Measurements from ENCODE around the gene SLC6A12.

GRCh38 chr12:218221-218620 lies 4.3 kb upstream of the SLC6A12 start:
- TF ChIP-seq CREB5 (CRISPR knock-in tag; IDR thresholded peaks at IDR 0.05; ENCODE audit: low read depth) (no peak), ZFP3 (CRISPR knock-in tag; IDR thresholded peaks at IDR 0.05) (no peak), ISL1 (CRISPR knock-in tag; IDR thresholded peaks at IDR 0.05) (no peak), RARB (CRISPR knock-in tag; IDR thresholded peaks at IDR 0.05) (no peak), OSR1 (CRISPR knock-in tag; IDR thresholded peaks at IDR 0.05) (no peak), CSDC2 (CRISPR knock-in tag; IDR thresholded peaks at IDR 0.05) (no peak)
